Measurements from ENCODE around the gene B4GALT1.

The B4GALT1 gene

DNA sequence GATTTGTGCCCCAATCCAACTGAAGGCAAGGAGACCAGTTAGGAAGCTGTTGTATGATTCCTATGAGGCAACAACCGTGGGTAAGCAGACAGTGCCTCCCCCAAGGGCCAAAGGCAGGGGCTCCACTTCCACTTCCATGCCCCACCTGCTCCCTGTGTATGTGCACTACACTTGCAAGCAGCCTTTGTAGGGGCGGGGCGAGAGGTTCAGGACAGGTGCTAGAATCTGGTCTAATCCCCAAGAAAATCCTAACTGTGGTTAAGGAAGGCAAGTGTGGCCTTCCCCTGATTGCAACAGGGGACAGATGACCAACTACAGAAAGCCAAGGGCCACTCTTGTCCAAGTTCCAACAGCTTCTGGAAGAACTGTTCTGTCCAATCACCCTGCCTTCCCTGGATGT, 41.7 kb downstream of the B4GALT1 start:
- H3K4me3 ChIP-seq (ENCODE audit: low read depth, low read length): no peak overlapping the region
- TF ChIP-seq, protein P1, sequence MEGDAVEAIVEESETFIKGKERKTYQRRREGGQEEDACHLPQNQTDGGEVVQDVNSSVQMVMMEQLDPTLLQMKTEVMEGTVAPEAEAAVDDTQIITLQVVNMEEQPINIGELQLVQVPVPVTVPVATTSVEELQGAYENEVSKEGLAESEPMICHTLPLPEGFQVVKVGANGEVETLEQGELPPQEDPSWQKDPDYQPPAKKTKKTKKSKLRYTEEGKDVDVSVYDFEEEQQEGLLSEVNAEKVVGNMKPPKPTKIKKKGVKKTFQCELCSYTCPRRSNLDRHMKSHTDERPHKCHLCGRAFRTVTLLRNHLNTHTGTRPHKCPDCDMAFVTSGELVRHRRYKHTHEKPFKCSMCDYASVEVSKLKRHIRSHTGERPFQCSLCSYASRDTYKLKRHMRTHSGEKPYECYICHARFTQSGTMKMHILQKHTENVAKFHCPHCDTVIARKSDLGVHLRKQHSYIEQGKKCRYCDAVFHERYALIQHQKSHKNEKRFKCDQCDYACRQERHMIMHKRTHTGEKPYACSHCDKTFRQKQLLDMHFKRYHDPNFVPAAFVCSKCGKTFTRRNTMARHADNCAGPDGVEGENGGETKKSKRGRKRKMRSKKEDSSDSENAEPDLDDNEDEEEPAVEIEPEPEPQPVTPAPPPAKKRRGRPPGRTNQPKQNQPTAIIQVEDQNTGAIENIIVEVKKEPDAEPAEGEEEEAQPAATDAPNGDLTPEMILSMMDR (IDR thresholded peaks at IDR 0.05; ENCODE audit: borderline replicate concordance, insufficient read depth, low read depth, low read length): no peak

DNA sequence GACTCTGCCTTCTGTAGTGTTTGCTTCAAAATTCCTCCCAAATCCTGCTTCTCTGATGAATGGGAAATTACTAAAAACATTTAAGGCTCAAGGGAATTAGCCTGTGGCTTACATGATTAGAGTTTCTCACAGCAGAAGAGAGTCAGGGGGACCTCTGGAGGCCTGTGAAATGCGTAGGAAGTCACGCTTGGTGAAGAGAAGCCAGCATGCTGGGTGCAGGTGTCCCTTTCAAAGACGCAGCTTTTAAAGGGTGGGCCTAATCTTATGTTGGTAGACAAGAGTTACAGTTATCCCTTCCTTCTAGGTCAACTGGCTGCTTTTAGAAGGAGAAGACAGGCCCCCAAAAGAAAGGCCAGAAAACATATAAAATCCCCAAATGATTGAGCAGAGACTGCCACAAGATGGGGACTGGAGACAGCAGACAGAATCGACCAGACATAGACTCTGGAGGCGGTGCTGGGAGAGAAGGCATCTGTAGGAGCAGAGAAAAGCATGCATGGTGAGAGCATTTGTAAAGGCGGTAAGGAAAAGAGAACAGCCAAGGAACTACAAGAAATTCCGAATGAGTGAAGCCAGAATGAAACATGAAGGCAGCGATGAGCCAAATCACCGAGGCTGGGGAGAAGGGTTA, 42.3 kb downstream of the B4GALT1 start:
- H3K4me3 ChIP-seq (ENCODE audit: low read depth, low read length): no peak overlapping the region
- TF ChIP-seq, protein P1 (IDR thresholded peaks at IDR 0.05; ENCODE audit: borderline replicate concordance, insufficient read depth, low read depth, low read length): no peak

DNA sequence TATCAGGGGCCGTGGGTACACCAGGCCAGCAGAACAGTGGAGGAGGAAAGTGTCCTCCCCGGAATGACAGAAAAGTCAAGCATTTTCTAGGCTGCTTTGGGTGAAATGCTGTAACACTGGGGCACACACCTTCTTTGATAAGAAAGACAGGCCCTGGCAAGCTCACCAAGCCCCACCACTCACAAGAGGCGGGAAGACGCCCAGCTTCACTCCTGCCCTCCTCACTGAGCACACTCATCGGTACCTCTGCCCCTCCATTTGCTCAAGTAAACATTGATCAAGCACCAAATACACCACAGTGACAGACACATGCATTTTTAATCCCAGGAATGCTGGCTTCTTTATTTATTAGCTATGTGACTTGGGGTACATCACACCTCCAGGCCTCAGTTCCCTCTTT, 43.1 kb downstream of the B4GALT1 start:
- TF ChIP-seq, protein P1 (IDR thresholded peaks at IDR 0.05; ENCODE audit: borderline replicate concordance, insufficient read depth, low read depth, low read length): no peak
- H3K4me3 ChIP-seq (ENCODE audit: low read depth, low read length): no peak overlapping the region

DNA sequence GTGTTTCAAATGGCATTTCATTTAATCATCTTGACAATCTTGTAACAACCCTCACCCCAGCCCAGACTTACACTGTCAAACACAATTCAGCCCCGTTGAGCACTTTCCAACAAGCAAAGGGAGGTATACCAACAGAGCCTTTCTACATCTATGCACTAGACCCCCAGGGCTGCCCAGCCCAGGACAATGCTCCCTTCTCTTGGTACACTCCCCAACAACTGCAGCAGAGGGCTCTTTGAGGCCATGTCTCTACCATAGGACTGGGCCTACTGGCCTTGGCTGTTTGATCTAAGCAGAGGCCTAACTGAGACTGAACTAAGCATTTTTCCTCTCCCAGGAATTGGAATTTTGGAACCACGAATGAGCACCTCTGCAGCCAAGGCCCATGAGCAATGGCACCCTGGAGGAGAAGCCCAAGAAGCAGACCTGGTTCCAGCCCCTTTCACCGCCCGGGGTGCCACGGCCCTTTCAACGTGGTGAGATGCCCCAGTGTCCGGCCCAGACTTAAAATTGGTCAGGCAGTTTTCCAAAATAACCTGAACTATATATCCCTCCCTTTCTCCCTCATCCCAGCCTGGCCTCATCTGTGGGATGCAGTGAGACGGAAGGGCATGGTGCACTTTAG, 43.6 kb downstream of the B4GALT1 start:
- no peak overlapping the region for H3K4me3 ChIP-seq (ENCODE audit: low read depth, low read length)
- TF ChIP-seq, protein P1 (IDR thresholded peaks at IDR 0.05; ENCODE audit: borderline replicate concordance, insufficient read depth, low read depth, low read length): no peak

DNA sequence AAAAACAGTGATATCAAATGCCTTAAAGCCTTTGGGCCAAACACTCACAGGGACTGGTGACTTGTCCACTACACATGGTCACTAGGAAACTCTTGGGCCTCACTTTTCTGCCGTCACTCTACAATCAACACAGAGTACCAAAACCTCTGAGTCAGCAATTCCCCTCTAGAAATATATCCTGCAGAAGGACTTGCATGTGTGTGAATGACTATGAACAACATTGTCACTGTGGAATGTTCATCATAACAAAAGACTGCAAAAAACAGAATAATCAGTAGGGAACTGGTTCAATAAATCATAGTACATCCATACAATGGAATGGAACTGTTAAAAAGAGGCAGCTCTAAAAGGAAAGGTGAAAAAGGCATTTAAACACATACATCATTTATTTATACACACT, 46.5 kb downstream of the B4GALT1 start:
- no peak overlapping the region for H3K4me3 ChIP-seq (ENCODE audit: low read depth, low read length)
- TF ChIP-seq, protein P1 (IDR thresholded peaks at IDR 0.05; ENCODE audit: borderline replicate concordance, insufficient read depth, low read depth, low read length): no peak

DNA sequence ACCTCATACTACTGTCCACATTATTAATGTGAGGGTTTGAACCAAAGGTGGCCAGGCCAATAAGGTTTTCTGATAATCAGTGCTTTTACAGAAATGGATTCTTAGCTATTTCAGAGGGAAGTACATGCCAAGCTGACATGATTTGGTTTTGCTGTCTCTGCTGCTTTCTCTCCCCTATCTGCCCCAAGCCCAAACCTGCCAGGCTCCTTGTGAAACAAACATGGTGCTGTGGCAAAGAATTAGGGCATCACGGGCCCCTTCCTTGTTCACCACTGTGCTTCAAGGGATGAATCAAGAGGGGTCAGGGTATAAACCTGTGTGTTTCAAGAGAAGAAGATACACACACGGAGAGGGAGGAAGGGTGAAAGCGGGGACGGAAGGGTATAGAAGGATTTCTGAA, 49.3 kb downstream of the B4GALT1 start:
- TF ChIP-seq, protein P1 (IDR thresholded peaks at IDR 0.05; ENCODE audit: borderline replicate concordance, insufficient read depth, low read depth, low read length): no peak
- H3K4me3 ChIP-seq (ENCODE audit: low read depth, low read length): no peak overlapping the region

DNA sequence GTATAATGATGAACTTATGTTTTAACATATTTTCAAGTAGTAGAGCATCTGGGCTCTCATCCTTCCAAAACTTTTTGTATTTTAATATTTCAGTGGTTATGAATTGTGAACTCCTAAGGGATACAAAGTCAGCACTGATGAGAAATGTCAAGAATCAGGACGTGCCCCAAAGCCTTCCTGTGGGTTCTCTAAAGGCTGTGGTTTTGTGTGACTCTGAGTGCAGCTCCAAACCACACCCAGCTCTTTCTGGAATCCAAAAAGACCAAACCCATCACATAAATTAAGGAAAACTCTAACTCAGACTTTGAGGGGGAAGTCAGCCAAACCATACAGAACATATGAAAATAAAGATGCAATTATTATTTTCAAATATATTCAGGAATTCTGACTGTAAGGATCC, 49.8 kb downstream of the B4GALT1 start:
- TF ChIP-seq, protein P1 (IDR thresholded peaks at IDR 0.05; ENCODE audit: borderline replicate concordance, insufficient read depth, low read depth, low read length): no peak
- no peak overlapping the region for H3K4me3 ChIP-seq (ENCODE audit: low read depth, low read length)

All from GM12875 (cell line).